Right cardiac atrium (tissue), 5 donors: ENCODE data around the gene ZBTB20. TPM values are rescaled to one million over a fixed set of nuclear protein-coding genes. Genes with fewer than 3 reads are reported as not detected.

Experiments used
- ATAC-seq, 2 donors: fragments of 200-7000 bp; cut with Tn5 transposase; one replicate each; pipeline versions ENCODE4 v1.8.0 to v1.9.1; 2020; ENCODE audit warnings: moderate library complexity in 2 of 2, mild to moderate bottlenecking in 1 of 2
- DNase-seq, 3 donors: peaks; one replicate each; pipeline ENCODE4 v3.0.0-alpha.2; 2020
- H3K27ac ChIP-seq: one replicate; pipeline ENCODE4 v1.5.1; 2013; ENCODE audit warnings: mild to moderate bottlenecking, low read length, control low read depth, moderate library complexity
- H3K27me3 ChIP-seq: one replicate; pipeline ENCODE4 v1.6.1; 2013; ENCODE audit not compliant: control insufficient read depth, insufficient read depth
- H3K4me1 ChIP-seq: one replicate; pipeline ENCODE4 v1.6.1; 2013; ENCODE audit warnings: low read length; ENCODE audit not compliant: control insufficient read depth, insufficient read depth
- H3K4me3 ChIP-seq: one replicate; pipeline ENCODE4 v1.5.1; 2013; ENCODE audit warnings: low read length, control low read depth
- H3K9me3 ChIP-seq: one replicate; pipeline ENCODE4 v1.6.1; 2013; ENCODE audit warnings: low read length; ENCODE audit not compliant: control insufficient read depth
- WGBS: extraction: QIAGEN DNeasy Blood & Tissue Kit; methylation state at CpG from one replicate; pipeline ENCODE4 v1.1.7; 2013; 5-methylcytosine and 5-hydroxymethylcytosine counted together
- intact Hi-C, 4 donors: fragments of 100-400 bp; cut with DNase I; formaldehyde crosslinking; loops; one replicate each; pipeline versions ENCODE4 v1.11.0 to v1.14.0; 2022 to 2023
- polyA plus RNA-seq: library from polyadenylated mRNA; stranded (reverse); fragments of 200-250 nt; gene quantifications from one replicate; pipeline ENCODE4 v1.2.3, GENCODE V29; 2013
- total RNA-seq, 4 donors: library from RNA; stranded (reverse); fragmentation: NEBNext Ultra II Directional; extraction: Animal tissue kit (Norgen Biotek cat#: 25700); gene quantifications; one replicate each; pipeline ENCODE4 v1.2.1, GENCODE V29; 2021
- donor health status: healthy with polysubstance abuse.
- donor health status: DM: no; HTN: yes; CAD: no.
- donor health status: DM: no; HTN: no; CAD: no.
- donor health status: DM: no; HTN: yes; CAD: no; lungs with severe emphysema.
- donor health status: DM: yes; HTN: yes; CAD: no.

Gene ZBTB20
- total and polyA plus RNA-seq, 5 donors: 6.5 to 87.9 (median 75.5) TPM

GRCh38 chr3:114585687-114586086 lies 561.4 kb downstream of the ZBTB20 start:
- intact Hi-C loops: no loop called here
- 24% methylated on average over 4 of the region's 4 CpGs for WGBS
- Histone ChIP-seq H3K27ac (peak overlapping the region; percentile 30), H3K4me1 (peaks cover 6% of the 10 kb centered on the region), H3K4me3 (no peak overlapping the region), H3K27me3 (no peaks in the 10 kb centered on the region), H3K9me3 (no peaks in the 10 kb centered on the region)
- DNase-seq (no peak), ATAC-seq (peak; percentile 26 to 58)

- Histone ChIP-seq H3K27ac (peak overlapping the region; percentile 76), H3K4me3 (peak overlapping the region; percentile 30), H3K27me3 (no peaks in the 10 kb centered on the region), H3K4me1 (peaks cover 6% of the 10 kb centered on the region), H3K9me3 (no peaks in the 10 kb centered on the region)
- intact Hi-C loops: no loop called here
- ATAC-seq (peak; percentile 80 to 81), DNase-seq (no peak)
- 45% methylated on average over 6 of the region's 6 CpGs for WGBS
Observed at GRCh38 chr3:114584734-114585371, 562.2 kb downstream of the ZBTB20 start.

- ATAC-seq (no peak), DNase-seq (no peak)
- no peaks in the 10 kb centered on the region for H3K9me3 ChIP-seq
- H3K27ac ChIP-seq: no peak overlapping the region
- H3K4me1 ChIP-seq: peaks cover 6% of the 10 kb centered on the region
- WGBS: 94% methylated on average over 2 of the region's 2 CpGs
- no peak overlapping the region for H3K4me3 ChIP-seq
- no peaks in the 10 kb centered on the region for H3K27me3 ChIP-seq
- intact Hi-C loops: no loop called here
Observed at GRCh38 chr3:114582929-114583328, 564.2 kb downstream of the ZBTB20 start.

DNA sequence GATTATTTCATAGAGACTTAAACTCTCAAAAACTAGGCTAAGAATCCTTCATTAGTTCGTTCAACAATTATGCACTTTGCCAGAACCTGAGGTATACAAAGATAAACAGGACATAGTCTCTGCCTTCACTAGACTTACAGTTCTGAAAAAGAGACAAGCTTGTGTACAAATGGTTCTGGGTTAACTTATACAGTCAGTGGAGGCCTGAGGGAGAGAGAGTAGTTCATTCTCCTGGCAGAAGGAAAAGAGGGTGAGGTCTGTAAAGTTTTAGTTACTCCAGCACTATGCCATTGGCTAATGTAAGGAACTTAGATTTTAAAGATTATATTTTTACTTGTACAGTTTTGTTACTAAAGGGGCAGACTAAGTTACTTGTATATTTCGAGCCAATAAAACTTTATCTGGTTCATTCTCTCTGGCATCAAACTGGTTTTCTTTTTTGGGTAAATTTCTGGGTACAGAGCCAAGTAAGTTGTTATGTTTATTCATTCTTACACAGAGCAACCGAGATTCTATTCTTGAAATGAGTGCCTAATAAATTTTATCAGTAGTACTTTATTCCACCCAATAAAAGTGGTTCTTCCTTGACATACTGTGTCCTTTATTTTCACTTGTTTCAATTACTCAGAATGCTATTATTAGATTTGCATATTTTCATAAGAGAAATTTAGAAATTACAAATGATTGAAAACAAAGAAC lies 574.6 kb downstream of the ZBTB20 start:
- WGBS: 53% methylated on average over 3 of the region's 3 CpGs
- ATAC-seq: peak in 1 of 2 donors; percentile 52
- intact Hi-C loops: no loop called here
- no peak for DNase-seq
- no peaks in the 10 kb centered on the region for H3K27me3 ChIP-seq
- H3K9me3 ChIP-seq: no peaks in the 10 kb centered on the region
- no peak overlapping the region for H3K27ac ChIP-seq
- peaks cover 12% of the 10 kb centered on the region for H3K4me1 ChIP-seq
- no peak overlapping the region for H3K4me3 ChIP-seq

- Histone ChIP-seq H3K4me3 (no peak overlapping the region), H3K9me3 (no peaks in the 10 kb centered on the region), H3K4me1 (peaks cover 16% of the 10 kb centered on the region), H3K27ac (no peak overlapping the region), H3K27me3 (no peaks in the 10 kb centered on the region)
- DNase-seq: no peak
- intact Hi-C loops: no loop called here
- WGBS: 83% methylated on average over 3 of the region's 3 CpGs
- ATAC-seq: peak in 1 of 2 donors; percentile 26
Observed at GRCh38 chr3:114571363-114571762, 575.7 kb downstream of the ZBTB20 start.

GRCh38 chr3:114569186-114569585 lies 577.9 kb downstream of the ZBTB20 start:
- intact Hi-C loops: no loop called here

GRCh38 chr3:114567771-114568170 lies 579.3 kb downstream of the ZBTB20 start:
- no peak for DNase-seq
- no peak overlapping the region for H3K4me3 ChIP-seq
- H3K9me3 ChIP-seq: no peaks in the 10 kb centered on the region
- 70% methylated on average over 2 of the region's 2 CpGs for WGBS
- no peak overlapping the region for H3K27ac ChIP-seq
- H3K27me3 ChIP-seq: no peaks in the 10 kb centered on the region
- peak; percentile 20 to 36 for ATAC-seq
- intact Hi-C loops: no loop called here
- peaks cover 19% of the 10 kb centered on the region for H3K4me1 ChIP-seq

More at GRCh38 chr3:114569186-114569585, 577.9 kb downstream of the ZBTB20 start:
- Histone ChIP-seq H3K27ac (no peak overlapping the region), H3K9me3 (no peaks in the 10 kb centered on the region), H3K4me3 (no peak overlapping the region), H3K27me3 (no peaks in the 10 kb centered on the region), H3K4me1 (peaks cover 21% of the 10 kb centered on the region)
- WGBS: 72% methylated on average over 2 of the region's 2 CpGs
- ATAC-seq: no peak
- DNase-seq: no peak

DNA sequence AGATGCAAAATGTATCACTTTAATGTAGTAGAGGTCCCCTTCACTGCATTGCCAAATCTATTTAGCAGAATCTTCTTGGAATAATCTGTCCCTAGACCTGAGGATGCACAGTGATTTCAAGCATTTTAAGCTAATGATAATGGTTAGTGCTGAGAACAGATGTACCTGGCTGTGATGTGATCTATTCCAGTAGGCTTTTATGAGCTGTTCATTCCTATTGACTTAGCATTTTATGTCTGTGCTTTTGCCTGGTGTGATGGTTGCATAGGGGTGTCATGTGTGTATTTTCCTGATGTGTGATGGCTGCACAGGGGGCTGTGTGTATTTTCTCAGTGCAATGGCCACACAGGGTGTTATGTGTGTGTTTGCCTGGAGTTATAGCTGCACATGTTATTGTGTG lies 580.3 kb downstream of the ZBTB20 start:
- no peaks in the 10 kb centered on the region for H3K9me3 ChIP-seq
- intact Hi-C loops: no loop called here
- H3K27me3 ChIP-seq: no peaks in the 10 kb centered on the region
- no peak overlapping the region for H3K27ac ChIP-seq
- H3K4me3 ChIP-seq: no peak overlapping the region
- ATAC-seq (no peak), DNase-seq (no peak)
- peaks cover 19% of the 10 kb centered on the region for H3K4me1 ChIP-seq

- H3K27me3 ChIP-seq: no peaks in the 10 kb centered on the region
- peaks cover 16% of the 10 kb centered on the region for H3K4me1 ChIP-seq
- intact Hi-C loops: no loop called here
- H3K27ac ChIP-seq: peak overlapping the region; percentile 17
- peak in 1 of 2 donors; percentile 43 for ATAC-seq
- no peak for DNase-seq
- no peaks in the 10 kb centered on the region for H3K9me3 ChIP-seq
- 78% methylated on average over 5 of the region's 5 CpGs for WGBS
- H3K4me3 ChIP-seq: no peak overlapping the region
Observed at GRCh38 chr3:114566162-114566755, 580.8 kb downstream of the ZBTB20 start.

GRCh38 chr3:114565216-114565615 lies 581.9 kb downstream of the ZBTB20 start:
- Histone ChIP-seq H3K4me3 (no peak overlapping the region), H3K4me1 (peaks cover 16% of the 10 kb centered on the region), H3K27ac (no peak overlapping the region), H3K27me3 (no peaks in the 10 kb centered on the region), H3K9me3 (no peaks in the 10 kb centered on the region)
- WGBS: 60% methylated on average over 8 of the region's 8 CpGs
- intact Hi-C loops: no loop called here
- peak in 1 of 2 donors; percentile 42 for ATAC-seq
- peak; percentile 45 to 77 (median 58) for DNase-seq

GRCh38 chr3:114563720-114564119 lies 583.4 kb downstream of the ZBTB20 start:
- no peak overlapping the region for H3K4me3 ChIP-seq
- H3K27me3 ChIP-seq: no peaks in the 10 kb centered on the region
- ATAC-seq (no peak), DNase-seq (no peak)
- 98% methylated on average over 2 of the region's 2 CpGs for WGBS
- H3K9me3 ChIP-seq: no peaks in the 10 kb centered on the region
- no peak overlapping the region for H3K27ac ChIP-seq
- intact Hi-C loops: no loop called here
- peaks cover 13% of the 10 kb centered on the region for H3K4me1 ChIP-seq
